Measurements from ENCODE around the gene LAMA3. TPM values are rescaled to one million over a fixed set of nuclear protein-coding genes. Genes with fewer than 3 reads are reported as not detected.

LAMA3 gene
- total and polyA plus RNA-seq, 2 donors (not counting 3 experiments of a cell fraction or from before 2014, with no cell fraction given): 2.6 to 12.3 TPM

DNA sequence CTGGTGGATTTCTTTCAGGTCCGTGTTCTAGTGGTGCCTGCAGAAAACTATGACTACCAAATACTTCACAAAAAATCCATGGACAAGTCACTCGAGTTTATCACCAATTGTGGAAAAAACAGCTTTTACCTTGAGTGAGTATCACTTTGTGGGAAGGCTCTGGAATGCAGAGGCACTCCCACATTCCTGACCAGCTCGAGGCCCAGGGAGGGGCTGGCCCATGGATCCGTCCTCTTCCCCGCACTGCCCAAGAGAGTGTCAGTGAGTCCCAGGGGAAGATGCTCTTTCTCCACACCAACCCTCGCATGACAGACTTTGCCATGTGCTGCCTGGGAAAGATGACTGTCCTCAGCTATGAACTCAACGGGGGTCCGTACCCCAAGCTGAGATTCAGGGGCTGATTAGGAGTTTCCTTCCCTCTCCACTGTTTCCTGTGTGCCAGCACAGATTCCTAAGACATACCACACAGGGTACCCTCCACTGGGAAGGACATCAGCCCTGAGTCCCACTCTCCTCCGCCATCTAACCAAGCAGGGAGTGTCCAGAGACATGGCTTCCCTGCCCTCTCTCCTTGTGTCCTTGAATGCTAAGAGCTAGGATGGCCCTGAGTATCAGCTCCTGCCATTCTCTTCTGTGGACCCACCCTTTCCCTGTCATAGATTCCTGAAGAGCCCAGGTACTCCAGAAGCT lies 155.9 kb downstream of the LAMA3 start:
- H3K4me3 ChIP-seq (replicated peaks in 1 of 3; ENCODE audit: insufficient read depth in 1 of 3, low read depth in 1 of 3, low read length in 3 of 3): no peak overlapping the region
- no TSS peak for BruUV-seq (replicated peaks)
- FAIRE-seq: peak; percentile 18
- TF ChIP-seq FOS (IDR thresholded peaks at IDR 0.05; ENCODE audit: borderline replicate concordance, insufficient read depth, low read length): no peak
- TF ChIP-seq, protein P1, sequence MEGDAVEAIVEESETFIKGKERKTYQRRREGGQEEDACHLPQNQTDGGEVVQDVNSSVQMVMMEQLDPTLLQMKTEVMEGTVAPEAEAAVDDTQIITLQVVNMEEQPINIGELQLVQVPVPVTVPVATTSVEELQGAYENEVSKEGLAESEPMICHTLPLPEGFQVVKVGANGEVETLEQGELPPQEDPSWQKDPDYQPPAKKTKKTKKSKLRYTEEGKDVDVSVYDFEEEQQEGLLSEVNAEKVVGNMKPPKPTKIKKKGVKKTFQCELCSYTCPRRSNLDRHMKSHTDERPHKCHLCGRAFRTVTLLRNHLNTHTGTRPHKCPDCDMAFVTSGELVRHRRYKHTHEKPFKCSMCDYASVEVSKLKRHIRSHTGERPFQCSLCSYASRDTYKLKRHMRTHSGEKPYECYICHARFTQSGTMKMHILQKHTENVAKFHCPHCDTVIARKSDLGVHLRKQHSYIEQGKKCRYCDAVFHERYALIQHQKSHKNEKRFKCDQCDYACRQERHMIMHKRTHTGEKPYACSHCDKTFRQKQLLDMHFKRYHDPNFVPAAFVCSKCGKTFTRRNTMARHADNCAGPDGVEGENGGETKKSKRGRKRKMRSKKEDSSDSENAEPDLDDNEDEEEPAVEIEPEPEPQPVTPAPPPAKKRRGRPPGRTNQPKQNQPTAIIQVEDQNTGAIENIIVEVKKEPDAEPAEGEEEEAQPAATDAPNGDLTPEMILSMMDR (IDR thresholded peaks at IDR 0.05; ENCODE audit: extremely low read depth in 1 of 2, insufficient read depth in 1 of 2, low read depth in 1 of 2, low read length in 2 of 2): no peak
- TF ChIP-seq POLR2AphosphoS5 (IDR thresholded peaks at IDR 0.05; ENCODE audit: insufficient read depth, low read depth, low read length): no peak
- TF ChIP-seq MAX (IDR thresholded peaks at IDR 0.05; ENCODE audit: insufficient read depth, insufficient read length): no peak
- no peak for TF ChIP-seq POLR2A (IDR thresholded peaks at IDR 0.05; ENCODE audit: low read depth, low read length)
- TF ChIP-seq GATA2 (IDR thresholded peaks at IDR 0.05; ENCODE audit: insufficient read depth, insufficient read length, low read depth, low read length): no peak
- TF ChIP-seq EZH2 (IDR thresholded peaks at IDR 0.05; ENCODE audit: borderline replicate concordance, low read depth, low read length, severe bottlenecking): no peak
- TF ChIP-seq MYC (IDR thresholded peaks at IDR 0.05; ENCODE audit: low read depth, low read length): no peak
- no peak for TF ChIP-seq JUN (IDR thresholded peaks at IDR 0.05; ENCODE audit: borderline replicate concordance, insufficient read depth, insufficient read length, low read depth)
- no peaks in the 10 kb centered on the region for H4K20me1 ChIP-seq (replicated peaks; ENCODE audit: control insufficient read depth, extremely low read depth, insufficient read depth, low read length)
- ChIA-PET CTCF (no interaction called here), POLR2A (no interaction called here)
- H3K4me2 ChIP-seq (ENCODE audit: insufficient read depth, low read length): no peak overlapping the region
- no peaks in the 10 kb centered on the region for H3K9me1 ChIP-seq (replicated peaks; ENCODE audit: control insufficient read depth, extremely low read depth, insufficient read depth, low read length)
- H3K79me2 ChIP-seq (ENCODE audit: control insufficient read depth, insufficient read depth, low read length): no peaks in the 10 kb centered on the region
- H2AFZ ChIP-seq (ENCODE audit: low read depth, low read length): no peak overlapping the region
- no peaks in the 10 kb centered on the region for H3K9me3 ChIP-seq (replicated peaks; ENCODE audit: control insufficient read depth, insufficient read depth, low read length)
- H3K27me3 ChIP-seq (ENCODE audit: control insufficient read depth in 2 of 2, insufficient read depth in 2 of 2, low read length in 2 of 2): no peaks in the 10 kb centered on the region
- H3K27ac ChIP-seq (ENCODE audit: insufficient read depth, low read depth, low read length): no peak overlapping the region
- dilution Hi-C loops (cut with MboI; ENCODE audit: extremely low pct_ligation_motif_present, low sequenced_read_pairs): no loop called here
- no peak overlapping the region for H3K9ac ChIP-seq (replicated peaks; ENCODE audit: extremely low read depth, insufficient read depth, low read length)
- H3K36me3 ChIP-seq (ENCODE audit: control insufficient read depth in 2 of 2, extremely low read depth in 1 of 2, insufficient read depth in 2 of 2, low read length in 2 of 2): no peaks in the 10 kb centered on the region
- intact Hi-C loops (cut with micrococcal nuclease): no loop called here
- no peak for DNase-seq (ENCODE audit: low read depth, low spot score)
- H3K4me1 ChIP-seq (ENCODE audit: control insufficient read depth, extremely low read depth, insufficient read depth, low read length): no peaks in the 10 kb centered on the region

Data from endothelial cell of umbilical vein (primary cell).